Measurements from ENCODE around the gene HPCAL4.

DNA sequence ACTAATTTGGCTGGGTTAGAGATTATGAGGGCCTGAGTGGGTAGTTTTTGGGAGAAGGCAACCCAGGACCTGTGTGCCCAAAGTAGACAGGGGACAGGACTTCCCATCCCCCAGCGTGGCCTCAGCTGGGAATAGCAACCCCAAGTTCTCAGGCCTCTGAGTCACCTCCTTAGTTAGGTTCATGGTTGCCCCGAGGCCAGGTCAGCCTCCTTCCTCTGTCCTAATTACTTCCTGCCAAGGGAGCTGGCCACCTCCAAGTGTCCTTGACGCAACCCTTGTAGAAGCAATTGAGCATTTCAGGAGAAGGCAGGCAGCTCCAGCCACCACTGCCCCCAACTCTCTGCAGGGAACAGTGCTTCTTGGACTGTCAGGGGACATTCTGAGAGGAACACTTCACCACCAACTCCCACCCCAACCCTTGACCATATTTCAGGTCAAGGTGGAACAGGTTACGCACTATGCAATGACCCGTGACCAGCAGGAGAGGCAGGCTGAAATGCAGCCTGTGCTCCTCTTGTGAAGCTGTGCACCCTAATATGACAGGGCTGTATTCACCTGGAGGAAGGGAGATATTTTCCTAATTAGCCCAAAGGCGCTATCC, 14.2 kb downstream of the HPCAL4 start:
- TF ChIP-seq, protein P1, sequence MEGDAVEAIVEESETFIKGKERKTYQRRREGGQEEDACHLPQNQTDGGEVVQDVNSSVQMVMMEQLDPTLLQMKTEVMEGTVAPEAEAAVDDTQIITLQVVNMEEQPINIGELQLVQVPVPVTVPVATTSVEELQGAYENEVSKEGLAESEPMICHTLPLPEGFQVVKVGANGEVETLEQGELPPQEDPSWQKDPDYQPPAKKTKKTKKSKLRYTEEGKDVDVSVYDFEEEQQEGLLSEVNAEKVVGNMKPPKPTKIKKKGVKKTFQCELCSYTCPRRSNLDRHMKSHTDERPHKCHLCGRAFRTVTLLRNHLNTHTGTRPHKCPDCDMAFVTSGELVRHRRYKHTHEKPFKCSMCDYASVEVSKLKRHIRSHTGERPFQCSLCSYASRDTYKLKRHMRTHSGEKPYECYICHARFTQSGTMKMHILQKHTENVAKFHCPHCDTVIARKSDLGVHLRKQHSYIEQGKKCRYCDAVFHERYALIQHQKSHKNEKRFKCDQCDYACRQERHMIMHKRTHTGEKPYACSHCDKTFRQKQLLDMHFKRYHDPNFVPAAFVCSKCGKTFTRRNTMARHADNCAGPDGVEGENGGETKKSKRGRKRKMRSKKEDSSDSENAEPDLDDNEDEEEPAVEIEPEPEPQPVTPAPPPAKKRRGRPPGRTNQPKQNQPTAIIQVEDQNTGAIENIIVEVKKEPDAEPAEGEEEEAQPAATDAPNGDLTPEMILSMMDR (IDR thresholded peaks at IDR 0.05): no peak
- TF ChIP-seq POLR2A (IDR thresholded peaks at IDR 0.05): no peak
